Activated CD8-positive, alpha-beta memory T cell treated with anti-CD3 and anti-CD28 coated beads for 48 hours (primary cell): Measurements from ENCODE around the gene U2SURP.

ENCODE experiments used
- DNase-seq, 3 experiments: peaks; one replicate each; pipeline ENCODE4 v3.0.0-alpha.2; 2020; ENCODE audit warnings: low read depth in 2 of 3, low spot score in 2 of 3

U2SURP gene

GRCh38 chr3:143099210-143099609 lies 97.8 kb downstream of the U2SURP start:
- no peak for DNase-seq

- no peak for DNase-seq
These were observed 98.3 kb downstream of the U2SURP start for GRCh38 chr3:143099690-143100089.

- DNase-seq = no peak
These were observed 99.1 kb downstream of the U2SURP start for GRCh38 chr3:143100451-143100850.

GRCh38 chr3:143101792-143102381 lies 100.5 kb downstream of the U2SURP start:
- no peak for DNase-seq

GRCh38 chr3:143103652-143104051 lies 102.3 kb downstream of the U2SURP start:
- DNase-seq = no peak

- no peak for DNase-seq
These were observed 103.8 kb downstream of the U2SURP start for GRCh38 chr3:143105170-143105569.

- no peak for DNase-seq
These were observed 108.5 kb downstream of the U2SURP start for GRCh38 chr3:143109861-143110260.
